ENCODE results near the gene PSENEN. TPM values are rescaled to one million over a fixed set of nuclear protein-coding genes. Genes with fewer than 3 reads are reported as not detected.

The PSENEN gene
- polyA plus RNA-seq, 4 donors, result 59.7 to 95.9 (median 70.1) TPM

- Histone ChIP-seq H3K4me3 (ENCODE audit: low read depth in 1 of 3, low read length in 3 of 3) (peak overlapping the region; percentile 44 to 67 (median 57)), H3K4me1 (ENCODE audit: control insufficient read depth in 3 of 3, insufficient read depth in 2 of 3, low read depth in 1 of 3, low read length in 2 of 3) (peaks cover 0 to 11% (median 0%) of the 10 kb centered on the region in 3 donors), H3K27me3 (ENCODE audit: control insufficient read depth in 3 of 3, insufficient read depth in 3 of 3, low read length in 3 of 3) (no peaks in the 10 kb centered on the region), H3K27ac (ENCODE audit: low read depth in 1 of 3, low read length in 2 of 3) (peak overlapping the region; percentile 41 to 89 (median 62)), H3K36me3 (ENCODE audit: control insufficient read depth in 3 of 3, insufficient read depth in 2 of 3, low read depth in 1 of 3, low read length in 3 of 3) (peaks cover 5 to 60% (median 9%) of the 10 kb centered on the region in 3 donors), H3K9me3 (ENCODE audit: control insufficient read depth in 2 of 2, insufficient read depth in 1 of 2, low read depth in 1 of 2, low read length in 1 of 2) (peaks cover 0 to 4% of the 10 kb centered on the region in 2 donors)
- DNase-seq, result peak; percentile 97 to 98
- 0% methylated on average over 60 to 63 of the region's 63 CpGs for WGBS, 3 donors
- no peak for FAIRE-seq
Observed at GRCh38 chr19:35740423-35741202, 4.8 kb upstream of the PSENEN start.

- Histone ChIP-seq H3K4me1 (ENCODE audit: control insufficient read depth in 3 of 3, insufficient read depth in 2 of 3, low read depth in 1 of 3, low read length in 2 of 3) (peaks cover 0 to 15% (median 0%) of the 10 kb centered on the region in 3 donors), H3K4me3 (ENCODE audit: low read depth in 1 of 3, low read length in 3 of 3) (peak overlapping the region; percentile 20 to 67 (median 57)), H3K9me3 (ENCODE audit: control insufficient read depth in 2 of 2, insufficient read depth in 1 of 2, low read depth in 1 of 2, low read length in 1 of 2) (peaks cover 0 to 4% of the 10 kb centered on the region in 2 donors), H3K27me3 (ENCODE audit: control insufficient read depth in 3 of 3, insufficient read depth in 3 of 3, low read length in 3 of 3) (no peaks in the 10 kb centered on the region), H3K27ac (ENCODE audit: low read depth in 1 of 3, low read length in 2 of 3) (peak overlapping the region; percentile 41 to 89 (median 62)), H3K36me3 (ENCODE audit: control insufficient read depth in 3 of 3, insufficient read depth in 2 of 3, low read depth in 1 of 3, low read length in 3 of 3) (peaks cover 5 to 56% (median 8%) of the 10 kb centered on the region in 3 donors)
- FAIRE-seq, result no peak
- no peak for DNase-seq
- WGBS, 3 donors, result 1 to 4% (median 2%) methylated on average over 12 of the region's 12 CpGs
Observed at GRCh38 chr19:35741203-35741515, 4.3 kb upstream of the PSENEN start.

- Histone ChIP-seq H3K4me1 (ENCODE audit: control insufficient read depth in 3 of 3, insufficient read depth in 2 of 3, low read depth in 1 of 3, low read length in 2 of 3) (peaks cover 0 to 20% (median 3%) of the 10 kb centered on the region in 3 donors), H3K27me3 (ENCODE audit: control insufficient read depth in 3 of 3, insufficient read depth in 3 of 3, low read length in 3 of 3) (no peaks in the 10 kb centered on the region), H3K36me3 (ENCODE audit: control insufficient read depth in 3 of 3, insufficient read depth in 2 of 3, low read depth in 1 of 3, low read length in 3 of 3) (peaks cover 0 to 50% (median 5%) of the 10 kb centered on the region in 3 donors), H3K4me3 (ENCODE audit: low read depth in 1 of 3, low read length in 3 of 3) (peak within 1 kb of the TSS in 1 of 3 donors; percentile 16), H3K27ac (ENCODE audit: low read depth in 1 of 3, low read length in 2 of 3) (peak within 1 kb of the TSS in 2 of 3 donors; percentile 68 to 88), H3K9me3 (ENCODE audit: control insufficient read depth in 2 of 2, insufficient read depth in 1 of 2, low read depth in 1 of 2, low read length in 1 of 2) (peaks cover 0 to 4% of the 10 kb centered on the region in 2 donors)
- FAIRE-seq (no peak), DNase-seq (peak in 1 of 2 donors; percentile 31)
- 62 to 88% (median 71%) methylated on average over 9 of the region's 9 CpGs for WGBS, 3 donors
Observed at GRCh38 chr19:35742121-35742724, 3.2 kb upstream of the PSENEN start, which contains the start of gene IGFLR1. TSS of gene IGFLR1 (minus strand) at chr19:35742452. CDS start at chr19:35741180, 1,272 bp downstream.

- H3K27ac ChIP-seq (ENCODE audit: low read depth in 1 of 3, low read length in 2 of 3), result peak overlapping the region in 1 of 3 donors; percentile 100
- peaks cover 0 to 34% (median 0%) of the 10 kb centered on the region in 3 donors for H3K36me3 ChIP-seq (ENCODE audit: control insufficient read depth in 3 of 3, insufficient read depth in 2 of 3, low read depth in 1 of 3, low read length in 3 of 3)
- peaks cover 0 to 4% of the 10 kb centered on the region in 2 donors for H3K9me3 ChIP-seq (ENCODE audit: control insufficient read depth in 2 of 2, insufficient read depth in 1 of 2, low read depth in 1 of 2, low read length in 1 of 2)
- FAIRE-seq, result no peak
- no peak for DNase-seq
- H3K4me1 ChIP-seq (ENCODE audit: control insufficient read depth in 3 of 3, insufficient read depth in 2 of 3, low read depth in 1 of 3, low read length in 2 of 3), result peaks cover 0 to 24% (median 3%) of the 10 kb centered on the region in 3 donors
- peak overlapping the region in 1 of 3 donors; percentile 77 for H3K4me3 ChIP-seq (ENCODE audit: low read depth in 1 of 3, low read length in 3 of 3)
- no peaks in the 10 kb centered on the region for H3K27me3 ChIP-seq (ENCODE audit: control insufficient read depth in 3 of 3, insufficient read depth in 3 of 3, low read length in 3 of 3)
- 89 to 97% (median 90%) methylated on average over 18 to 19 of the region's 19 CpGs for WGBS, 3 donors
Observed at GRCh38 chr19:35743640-35744429, 1.6 kb upstream of the PSENEN start.

GRCh38 chr19:35744430-35745327 lies 772 bp upstream of the PSENEN start:
- no peak for FAIRE-seq
- peaks cover 0 to 28% (median 0%) of the 10 kb centered on the region in 3 donors for H3K36me3 ChIP-seq (ENCODE audit: control insufficient read depth in 3 of 3, insufficient read depth in 2 of 3, low read depth in 1 of 3, low read length in 3 of 3)
- WGBS, 3 donors, result 7 to 11% (median 7%) methylated on average over 37 to 41 of the region's 41 CpGs

GRCh38 chr19:35746087-35746462 lies 624 bp downstream of the PSENEN start:
- Histone ChIP-seq H3K4me1 (ENCODE audit: control insufficient read depth in 3 of 3, insufficient read depth in 2 of 3, low read depth in 1 of 3, low read length in 2 of 3) (peaks cover 3 to 23% (median 4%) of the 10 kb centered on the region in 3 donors), H3K4me3 (ENCODE audit: low read depth in 1 of 3, low read length in 3 of 3) (peak overlapping the region; percentile 72 to 99 (median 77)), H3K9me3 (ENCODE audit: control insufficient read depth in 2 of 2, insufficient read depth in 1 of 2, low read depth in 1 of 2, low read length in 1 of 2) (peaks cover 0 to 4% of the 10 kb centered on the region in 2 donors), H3K27ac (ENCODE audit: low read depth in 1 of 3, low read length in 2 of 3) (peak overlapping the region; percentile 41 to 100 (median 66)), H3K27me3 (ENCODE audit: control insufficient read depth in 3 of 3, insufficient read depth in 3 of 3, low read length in 3 of 3) (no peaks in the 10 kb centered on the region), H3K36me3 (ENCODE audit: control insufficient read depth in 3 of 3, insufficient read depth in 2 of 3, low read depth in 1 of 3, low read length in 3 of 3) (peaks cover 0 to 31% (median 0%) of the 10 kb centered on the region in 3 donors)
- WGBS, 3 donors, result 3 to 14% (median 7%) methylated on average over 4 of the region's 4 CpGs
- DNase-seq (no peak), FAIRE-seq (no peak)

More at GRCh38 chr19:35744430-35745327, 772 bp upstream of the PSENEN start:
- no peaks in the 10 kb centered on the region for H3K27me3 ChIP-seq (ENCODE audit: control insufficient read depth in 3 of 3, insufficient read depth in 3 of 3, low read length in 3 of 3)
- H3K27ac ChIP-seq (ENCODE audit: low read depth in 1 of 3, low read length in 2 of 3), result peak overlapping the region; percentile 92 to 100 (median 100)
- peaks cover 0 to 4% of the 10 kb centered on the region in 2 donors for H3K9me3 ChIP-seq (ENCODE audit: control insufficient read depth in 2 of 2, insufficient read depth in 1 of 2, low read depth in 1 of 2, low read length in 1 of 2)
- peaks cover 3 to 28% (median 4%) of the 10 kb centered on the region in 3 donors for H3K4me1 ChIP-seq (ENCODE audit: control insufficient read depth in 3 of 3, insufficient read depth in 2 of 3, low read depth in 1 of 3, low read length in 2 of 3)
- DNase-seq, result peak; percentile 96 to 98
- H3K4me3 ChIP-seq (ENCODE audit: low read depth in 1 of 3, low read length in 3 of 3), result peak overlapping the region; percentile 77 to 99 (median 89)

GRCh38 chr19:35746531-35746930 lies 1.1 kb downstream of the PSENEN start:
- H3K27me3 ChIP-seq (ENCODE audit: control insufficient read depth in 3 of 3, insufficient read depth in 3 of 3, low read length in 3 of 3), result no peaks in the 10 kb centered on the region
- peak overlapping the region in 2 of 3 donors; percentile 77 to 99 for H3K4me3 ChIP-seq (ENCODE audit: low read depth in 1 of 3, low read length in 3 of 3)
- 87 to 93% (median 88%) methylated on average over 4 to 5 of the region's 5 CpGs for WGBS, 3 donors
- peaks cover 3 to 23% (median 4%) of the 10 kb centered on the region in 3 donors for H3K4me1 ChIP-seq (ENCODE audit: control insufficient read depth in 3 of 3, insufficient read depth in 2 of 3, low read depth in 1 of 3, low read length in 2 of 3)
- FAIRE-seq (no peak), DNase-seq (no peak)
- H3K9me3 ChIP-seq (ENCODE audit: control insufficient read depth in 2 of 2, insufficient read depth in 1 of 2, low read depth in 1 of 2, low read length in 1 of 2), result peaks cover 0 to 4% of the 10 kb centered on the region in 2 donors
- no peak overlapping the region for H3K27ac ChIP-seq (ENCODE audit: low read depth in 1 of 3, low read length in 2 of 3)
- peaks cover 0 to 35% (median 0%) of the 10 kb centered on the region in 3 donors for H3K36me3 ChIP-seq (ENCODE audit: control insufficient read depth in 3 of 3, insufficient read depth in 2 of 3, low read depth in 1 of 3, low read length in 3 of 3)
